ENCODE results near the gene NSD1. TPM values are rescaled to one million over a fixed set of nuclear protein-coding genes. Genes with fewer than 3 reads are reported as not detected.

The NSD1 gene
- total and polyA plus RNA-seq, 9 of the 15 experiments (the other 6 are each of a cell fraction or from before 2014, with no cell fraction given): 3.8 to 51.0 (median 24.7) TPM

GRCh38 chr5:177090813-177091212 is 42.8 kb upstream of the NSD1 start:
- DNase-seq (ENCODE audit: extremely low read depth in 1 of 4, low spot score in 3 of 4) (no peak), FAIRE-seq (no peak), ATAC-seq (no peak)
- no peaks in the 10 kb centered on the region for H4K20me1 ChIP-seq (replicated peaks; ENCODE audit: control insufficient read depth, insufficient read depth, low read length)
- no peak overlapping the region for H3K9ac ChIP-seq (ENCODE audit: insufficient read depth in 1 of 2, low read depth in 2 of 2, low read length in 2 of 2)
- 68% methylated on average over 11 of the region's 13 CpGs for whole genome bisulfite sequencing (ENCODE audit: insufficient coverage, low coverage, missing lambda C conversion rate)
- CTCF ChIA-PET (ENCODE audit: low intra/inter-chr PET ratio): no interaction called here
- no TSS peak for BruUV-seq (replicated peaks)
- H3K36me3 ChIP-seq (ENCODE audit: control insufficient read depth, insufficient read depth, low read length): peaks cover 5% of the 10 kb centered on the region; the same call in 2 of the 3 replicates
- no peak overlapping the region; the same call in 2 of the 3 replicates for H3K27ac ChIP-seq (ENCODE audit: extremely low read depth, low read depth, low read length)
- peaks cover 6% of the 10 kb centered on the region; the same call in 2 of the 3 replicates for H3K79me2 ChIP-seq (ENCODE audit: control insufficient read depth, insufficient read depth, low read length)
- no peaks in the 10 kb centered on the region for H3K27me3 ChIP-seq (ENCODE audit: control insufficient read depth in 2 of 2, insufficient read depth in 2 of 2, low read length in 2 of 2)
- POLR2A ChIA-PET: interaction anchor here (0.6 kb wide), 2 partner anchors 16 to 82 kb away, joined by 3 read pairs; no protein-coding TSS in a partner anchor
- no peak overlapping the region for H3K4me3 ChIP-seq
- no peak overlapping the region for H3K4me2 ChIP-seq (ENCODE audit: insufficient read depth, low read length)
- H2AFZ ChIP-seq (ENCODE audit: low read depth, low read length): no peak overlapping the region
- H3K9me1 ChIP-seq (ENCODE audit: control insufficient read depth, insufficient read depth, low read length): no peaks in the 10 kb centered on the region
- no peak for TF ChIP-seq POLR2A (conservative IDR thresholded peaks at IDR 0.05)
- TF ChIP-seq, protein P1, sequence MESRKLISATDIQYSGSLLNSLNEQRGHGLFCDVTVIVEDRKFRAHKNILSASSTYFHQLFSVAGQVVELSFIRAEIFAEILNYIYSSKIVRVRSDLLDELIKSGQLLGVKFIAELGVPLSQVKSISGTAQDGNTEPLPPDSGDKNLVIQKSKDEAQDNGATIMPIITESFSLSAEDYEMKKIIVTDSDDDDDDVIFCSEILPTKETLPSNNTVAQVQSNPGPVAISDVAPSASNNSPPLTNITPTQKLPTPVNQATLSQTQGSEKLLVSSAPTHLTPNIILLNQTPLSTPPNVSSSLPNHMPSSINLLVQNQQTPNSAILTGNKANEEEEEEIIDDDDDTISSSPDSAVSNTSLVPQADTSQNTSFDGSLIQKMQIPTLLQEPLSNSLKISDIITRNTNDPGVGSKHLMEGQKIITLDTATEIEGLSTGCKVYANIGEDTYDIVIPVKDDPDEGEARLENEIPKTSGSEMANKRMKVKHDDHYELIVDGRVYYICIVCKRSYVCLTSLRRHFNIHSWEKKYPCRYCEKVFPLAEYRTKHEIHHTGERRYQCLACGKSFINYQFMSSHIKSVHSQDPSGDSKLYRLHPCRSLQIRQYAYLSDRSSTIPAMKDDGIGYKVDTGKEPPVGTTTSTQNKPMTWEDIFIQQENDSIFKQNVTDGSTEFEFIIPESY (CRISPR knock-in tag; IDR thresholded peaks at IDR 0.05): peak; percentile 74
- H3K4me1 ChIP-seq (replicated peaks in 1 of 2; ENCODE audit: control insufficient read depth in 2 of 2, insufficient read depth in 2 of 2, low read length in 2 of 2): peaks cover 20 to 46% of the 10 kb centered on the region in 2 experiments; a peak in 4 of 5 replicates
- intact Hi-C loops (cut with micrococcal nuclease): no loop called here
- H3K9me3 ChIP-seq (replicated peaks; ENCODE audit: control insufficient read depth, insufficient read depth, low read depth, low read length): no peaks in the 10 kb centered on the region
- in situ Hi-C loops (cut with MboI): no loop called here

GRCh38 chr5:177091232-177091631 is 42.3 kb upstream of the NSD1 start:
- DNase-seq (ENCODE audit: extremely low read depth in 1 of 4, low spot score in 3 of 4): no peak
- CTCF ChIA-PET (ENCODE audit: low intra/inter-chr PET ratio): no interaction called here
- WGBS (ENCODE audit: insufficient coverage, low coverage, missing lambda C conversion rate): 43% methylated on average over 3 of the region's 3 CpGs
- Histone ChIP-seq H2AFZ (ENCODE audit: low read depth, low read length) (no peak overlapping the region), H3K36me3 (ENCODE audit: control insufficient read depth, insufficient read depth, low read length) (peaks cover 5% of the 10 kb centered on the region; the same call in 2 of the 3 replicates), H3K9ac (ENCODE audit: insufficient read depth in 1 of 2, low read depth in 2 of 2, low read length in 2 of 2) (no peak overlapping the region), H3K4me2 (ENCODE audit: insufficient read depth, low read length) (no peak overlapping the region), H3K4me1 (replicated peaks in 1 of 2; ENCODE audit: control insufficient read depth in 2 of 2, insufficient read depth in 2 of 2, low read length in 2 of 2) (peaks cover 16 to 50% of the 10 kb centered on the region in 2 experiments; a peak in 4 of 5 replicates), H3K27me3 (ENCODE audit: control insufficient read depth in 2 of 2, insufficient read depth in 2 of 2, low read length in 2 of 2) (no peaks in the 10 kb centered on the region), H3K79me2 (ENCODE audit: control insufficient read depth, insufficient read depth, low read length) (peaks cover 6% of the 10 kb centered on the region; the same call in 2 of the 3 replicates), H3K9me3 (replicated peaks; ENCODE audit: control insufficient read depth, insufficient read depth, low read depth, low read length) (no peaks in the 10 kb centered on the region), H3K4me3 (no peak overlapping the region), H3K9me1 (ENCODE audit: control insufficient read depth, insufficient read depth, low read length) (no peaks in the 10 kb centered on the region), H3K27ac (ENCODE audit: extremely low read depth, low read depth, low read length) (no peak overlapping the region), H4K20me1 (replicated peaks; ENCODE audit: control insufficient read depth, insufficient read depth, low read length) (no peaks in the 10 kb centered on the region)
- no peak for ATAC-seq
- intact Hi-C loops (cut with micrococcal nuclease): no loop called here
- no peak for FAIRE-seq
- in situ Hi-C loops (cut with MboI): no loop called here
- BruUV-seq (replicated peaks): no TSS peak
- POLR2A ChIA-PET: interaction anchor here (0.6 kb wide), 1 partner anchor 16 kb away, joined by 3 read pairs; no protein-coding TSS in a partner anchor
- no peak for TF ChIP-seq TEAD2 (tag; IDR thresholded peaks at IDR 0.05)
- TF ChIP-seq TCFL5 (CRISPR knock-in tag; conservative IDR thresholded peaks at IDR 0.05): no peak
- TF ChIP-seq NELFE (IDR thresholded peaks at IDR 0.05; ENCODE audit: insufficient read depth, insufficient read length): no peak
- TF ChIP-seq, protein P2, sequence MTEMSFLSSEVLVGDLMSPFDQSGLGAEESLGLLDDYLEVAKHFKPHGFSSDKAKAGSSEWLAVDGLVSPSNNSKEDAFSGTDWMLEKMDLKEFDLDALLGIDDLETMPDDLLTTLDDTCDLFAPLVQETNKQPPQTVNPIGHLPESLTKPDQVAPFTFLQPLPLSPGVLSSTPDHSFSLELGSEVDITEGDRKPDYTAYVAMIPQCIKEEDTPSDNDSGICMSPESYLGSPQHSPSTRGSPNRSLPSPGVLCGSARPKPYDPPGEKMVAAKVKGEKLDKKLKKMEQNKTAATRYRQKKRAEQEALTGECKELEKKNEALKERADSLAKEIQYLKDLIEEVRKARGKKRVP (CRISPR knock-in tag; IDR thresholded peaks at IDR 0.05): no peak
- no peak for TF ChIP-seq TSC22D4 (tag; IDR thresholded peaks at IDR 0.05)
- TF ChIP-seq, protein P3, sequence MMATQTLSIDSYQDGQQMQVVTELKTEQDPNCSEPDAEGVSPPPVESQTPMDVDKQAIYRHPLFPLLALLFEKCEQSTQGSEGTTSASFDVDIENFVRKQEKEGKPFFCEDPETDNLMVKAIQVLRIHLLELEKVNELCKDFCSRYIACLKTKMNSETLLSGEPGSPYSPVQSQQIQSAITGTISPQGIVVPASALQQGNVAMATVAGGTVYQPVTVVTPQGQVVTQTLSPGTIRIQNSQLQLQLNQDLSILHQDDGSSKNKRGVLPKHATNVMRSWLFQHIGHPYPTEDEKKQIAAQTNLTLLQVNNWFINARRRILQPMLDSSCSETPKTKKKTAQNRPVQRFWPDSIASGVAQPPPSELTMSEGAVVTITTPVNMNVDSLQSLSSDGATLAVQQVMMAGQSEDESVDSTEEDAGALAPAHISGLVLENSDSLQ (IDR thresholded peaks at IDR 0.05): no peak
- TF ChIP-seq HINFP (tag; conservative IDR thresholded peaks at IDR 0.05; ENCODE audit: low read depth): no peak
- TF ChIP-seq MXI1 (IDR thresholded peaks at IDR 0.05; ENCODE audit: low read depth, low read length): no peak
- TF ChIP-seq OTX1 (CRISPR knock-in tag; IDR thresholded peaks at IDR 0.05): no peak

Data from K562 (cell line).